Measurements from ENCODE around the gene TMTC4. TPM values are rescaled to one million over a fixed set of nuclear protein-coding genes. Genes with fewer than 3 reads are reported as not detected.
"Not testable (repeated sequence)": the region's sequence is repeated elsewhere in the genome, so short reads cannot be mapped to it uniquely, and the experiment has no call there.

Gene TMTC4
- total RNA-seq, 1 experiment from 2014 or later, result 45.4 TPM

- Mint-ChIP-seq H3K27ac (ENCODE audit: unreplicated experiment) (no peak overlapping the region), H3K36me3 (ENCODE audit: insufficient read depth, unreplicated experiment) (no peaks in the 10 kb centered on the region), H3K9me3 (ENCODE audit: unreplicated experiment) (peaks cover 31% of the 10 kb centered on the region), H3K4me3 (ENCODE audit: unreplicated experiment) (no peak overlapping the region), H3K4me1 (ENCODE audit: low read depth, unreplicated experiment) (no peaks in the 10 kb centered on the region), H3K27me3 (ENCODE audit: insufficient read depth, unreplicated experiment) (no peaks in the 10 kb centered on the region)
- intact Hi-C loops (cut with micrococcal nuclease; ENCODE audit: unreplicated experiment), result no loop called here
- peaks cover 10% of the 10 kb centered on the region; the same call in 1 of the 2 replicates for H3K9me3 ChIP-seq
- ChIA-PET POLR2A (no interaction called here), CTCF (no interaction called here)
- H3K27me3 ChIP-seq (replicated peaks; ENCODE audit: control insufficient read depth, insufficient read depth, low read length), result no peaks in the 10 kb centered on the region
- TF ChIP-seq, protein P1, sequence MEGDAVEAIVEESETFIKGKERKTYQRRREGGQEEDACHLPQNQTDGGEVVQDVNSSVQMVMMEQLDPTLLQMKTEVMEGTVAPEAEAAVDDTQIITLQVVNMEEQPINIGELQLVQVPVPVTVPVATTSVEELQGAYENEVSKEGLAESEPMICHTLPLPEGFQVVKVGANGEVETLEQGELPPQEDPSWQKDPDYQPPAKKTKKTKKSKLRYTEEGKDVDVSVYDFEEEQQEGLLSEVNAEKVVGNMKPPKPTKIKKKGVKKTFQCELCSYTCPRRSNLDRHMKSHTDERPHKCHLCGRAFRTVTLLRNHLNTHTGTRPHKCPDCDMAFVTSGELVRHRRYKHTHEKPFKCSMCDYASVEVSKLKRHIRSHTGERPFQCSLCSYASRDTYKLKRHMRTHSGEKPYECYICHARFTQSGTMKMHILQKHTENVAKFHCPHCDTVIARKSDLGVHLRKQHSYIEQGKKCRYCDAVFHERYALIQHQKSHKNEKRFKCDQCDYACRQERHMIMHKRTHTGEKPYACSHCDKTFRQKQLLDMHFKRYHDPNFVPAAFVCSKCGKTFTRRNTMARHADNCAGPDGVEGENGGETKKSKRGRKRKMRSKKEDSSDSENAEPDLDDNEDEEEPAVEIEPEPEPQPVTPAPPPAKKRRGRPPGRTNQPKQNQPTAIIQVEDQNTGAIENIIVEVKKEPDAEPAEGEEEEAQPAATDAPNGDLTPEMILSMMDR (IDR thresholded peaks at IDR 0.05; ENCODE audit: insufficient read depth in 1 of 2, low read depth in 1 of 2, low read length in 1 of 2, severe bottlenecking in 1 of 2, unreplicated experiment in 1 of 2), result peak in 1 of 2 experiments; percentile 26
- BruUV-seq (replicated peaks), result no TSS peak
- H3K36me3 ChIP-seq (ENCODE audit: control insufficient read depth, insufficient read depth, low read length), result no peaks in the 10 kb centered on the region
- no peak overlapping the region for H3K4me3 ChIP-seq (ENCODE audit: low read depth, low read length)
- DNase-seq, result peak in 1 of 2 experiments; percentile 41
- no peaks in the 10 kb centered on the region for H3K4me1 ChIP-seq
Observed at GRCh38 chr13:100694722-100695508, 20.3 kb upstream of the TMTC4 start.

GRCh38 chr13:100689191-100689590, 14.6 kb upstream of the TMTC4 start:
- Histone ChIP-seq H3K9me3 (peaks cover 10% of the 10 kb centered on the region), H3K27me3 (replicated peaks; ENCODE audit: control insufficient read depth, insufficient read depth, low read length) (no peaks in the 10 kb centered on the region), H3K36me3 (ENCODE audit: control insufficient read depth, insufficient read depth, low read length) (no peaks in the 10 kb centered on the region), H3K4me1 (no peaks in the 10 kb centered on the region), H3K4me3 (ENCODE audit: low read depth, low read length) (no peak overlapping the region)
- Mint-ChIP-seq H3K27me3 (ENCODE audit: insufficient read depth, unreplicated experiment) (no peaks in the 10 kb centered on the region), H3K36me3 (ENCODE audit: insufficient read depth, unreplicated experiment) (no peaks in the 10 kb centered on the region), H3K27ac (ENCODE audit: unreplicated experiment) (no peak overlapping the region), H3K4me1 (ENCODE audit: low read depth, unreplicated experiment) (no peaks in the 10 kb centered on the region), H3K4me3 (ENCODE audit: unreplicated experiment) (no peak overlapping the region), H3K9me3 (ENCODE audit: unreplicated experiment) (peaks cover 34% of the 10 kb centered on the region)
- intact Hi-C loops (cut with micrococcal nuclease; ENCODE audit: unreplicated experiment), result no loop called here
- CTCF ChIA-PET, result no interaction called here
- POLR2A ChIA-PET, result no interaction called here
- TF ChIP-seq, protein P1 (IDR thresholded peaks at IDR 0.05; ENCODE audit: insufficient read depth in 1 of 2, low read depth in 1 of 2, low read length in 1 of 2, severe bottlenecking in 1 of 2, unreplicated experiment in 1 of 2), result no peak
- no TSS peak for BruUV-seq (replicated peaks)
- no peak for DNase-seq

- no peaks in the 10 kb centered on the region for H3K27me3 ChIP-seq (replicated peaks; ENCODE audit: control insufficient read depth, insufficient read depth, low read length)
- intact Hi-C loops (cut with micrococcal nuclease; ENCODE audit: unreplicated experiment), result no loop called here
- no peaks in the 10 kb centered on the region for H3K36me3 ChIP-seq (ENCODE audit: control insufficient read depth, insufficient read depth, low read length)
- H3K4me1 ChIP-seq, result peaks cover 6% of the 10 kb centered on the region; the same call in 1 of the 2 replicates
- no peak overlapping the region for H3K27ac Mint-ChIP-seq (ENCODE audit: unreplicated experiment)
- DNase-seq, result no peak
- ChIA-PET CTCF (no interaction called here), POLR2A (no interaction called here)
- peaks cover 10% of the 10 kb centered on the region for H3K9me3 Mint-ChIP-seq (ENCODE audit: unreplicated experiment)
- TF ChIP-seq, protein P1 (IDR thresholded peaks at IDR 0.05; ENCODE audit: insufficient read depth in 1 of 2, low read depth in 1 of 2, low read length in 1 of 2, severe bottlenecking in 1 of 2, unreplicated experiment in 1 of 2), result no peak
- no peak overlapping the region for H3K4me3 ChIP-seq (ENCODE audit: low read depth, low read length)
- BruUV-seq (replicated peaks), result no TSS peak
- no peaks in the 10 kb centered on the region for H3K9me3 ChIP-seq
- no peaks in the 10 kb centered on the region for H3K27me3 Mint-ChIP-seq (ENCODE audit: insufficient read depth, unreplicated experiment)
- peaks cover 9% of the 10 kb centered on the region for H3K4me1 Mint-ChIP-seq (ENCODE audit: low read depth, unreplicated experiment)
- no peak overlapping the region for H3K4me3 Mint-ChIP-seq (ENCODE audit: unreplicated experiment)
- peaks cover 3% of the 10 kb centered on the region for H3K36me3 Mint-ChIP-seq (ENCODE audit: insufficient read depth, unreplicated experiment)
Observed at GRCh38 chr13:100680131-100680530, 5.5 kb upstream of the TMTC4 start.

GRCh38 chr13:100677128-100677527, 2.5 kb upstream of the TMTC4 start:
- peaks cover 16% of the 10 kb centered on the region for H3K36me3 Mint-ChIP-seq (ENCODE audit: insufficient read depth, unreplicated experiment)
- H3K4me1 ChIP-seq, result peaks cover 15% of the 10 kb centered on the region
- H3K36me3 ChIP-seq (ENCODE audit: control insufficient read depth, insufficient read depth, low read length); BruUV-seq (replicated peaks); H3K27ac Mint-ChIP-seq (ENCODE audit: unreplicated experiment); H3K4me3 ChIP-seq (ENCODE audit: low read depth, low read length); H3K4me3 Mint-ChIP-seq (ENCODE audit: unreplicated experiment); DNase-seq; intact Hi-C loops (cut with micrococcal nuclease; ENCODE audit: unreplicated experiment); H3K9me3 ChIP-seq; H3K27me3 ChIP-seq (replicated peaks; ENCODE audit: control insufficient read depth, insufficient read depth, low read length); H3K27me3 Mint-ChIP-seq (ENCODE audit: insufficient read depth, unreplicated experiment); POLR2A ChIA-PET; CTCF ChIA-PET; H3K9me3 Mint-ChIP-seq (ENCODE audit: unreplicated experiment): not testable (repeated sequence)
- peaks cover 17% of the 10 kb centered on the region for H3K4me1 Mint-ChIP-seq (ENCODE audit: low read depth, unreplicated experiment)

Measured in Caco-2 (cell line).